Activated T-helper 1 cell treated with anti-CD3 and anti-CD28 coated beads, Interleukin-12 subunit alpha, Interleukin-12 subunit beta, Interleukin-2, Interleukin-4 antibody, amounts not matched to agents 30 ng/mL and 10 ng/mL and 1 ng/mL, durations not matched to agents 14 hours and 24 hours and 36 hours (primary cell): Measurements from ENCODE around the gene TMA16. TPM values are rescaled to one million over a fixed set of nuclear protein-coding genes. Genes with fewer than 3 reads are reported as not detected.

Experiments
- total RNA-seq: library from RNA; stranded (reverse); gene quantifications from 2 replicates; pipeline ENCODE4 v1.2.3, GENCODE V29; 2022

TMA16 gene
- total RNA-seq, 1 donor from 2014 or later = 76.3 TPM

Other genes with a start within 250 kb of the TMA16 start
- gene NPY1R, start 162.1 kb upstream of the TMA16 start, total RNA-seq = not detected in 2 replicates
- gene NPY5R, start 150.8 kb upstream of the TMA16 start, total RNA-seq = not detected in 2 replicates
- gene TKTL2, start 20.9 kb upstream of the TMA16 start, total RNA-seq = not detected in 2 replicates